Activated T-cell treated with anti-CD3 and anti-CD28 coated beads, Interleukin-2, amount 50 U/mL, for 24 hours (primary cell): Measurements from ENCODE around the gene HBS1L.
"Not testable (repeated sequence)": the region's sequence is repeated elsewhere in the genome, so short reads cannot be mapped to it uniquely, and the experiment has no call there.

Experiments
- DNase-seq: peaks from one replicate; pipeline ENCODE4 v3.0.0-alpha.2; 2020
- H3K27ac Mint-ChIP-seq: 2 replicates; pipeline ENCODE4 v1.8.0; 2020; ENCODE audit warnings: mild to moderate bottlenecking, mixed read lengths
- H3K27me3 Mint-ChIP-seq: 2 replicates; pipeline ENCODE4 v1.8.0; 2020; ENCODE audit warnings: mixed read lengths
- H3K36me3 Mint-ChIP-seq: 2 replicates; pipeline ENCODE4 v1.8.0; 2020; ENCODE audit warnings: low read depth, mixed read lengths
- H3K4me1 Mint-ChIP-seq: 2 replicates; pipeline ENCODE4 v1.8.0; 2020; ENCODE audit warnings: low read depth, mixed read lengths
- H3K4me3 Mint-ChIP-seq: 2 replicates; pipeline ENCODE4 v1.8.0; 2020; ENCODE audit warnings: mild to moderate bottlenecking, moderate library complexity, mixed read lengths
- H3K9me3 Mint-ChIP-seq: 2 replicates; pipeline ENCODE4 v1.8.0; 2020; ENCODE audit warnings: mixed read lengths

Gene HBS1L

GRCh38 chr6:135064586-135064985 is 10.0 kb upstream of the HBS1L start:
- Mint-ChIP-seq H3K4me1 (peaks cover 16% of the 10 kb centered on the region), H3K9me3 (no peaks in the 10 kb centered on the region), H3K27me3 (no peaks in the 10 kb centered on the region), H3K36me3 (no peaks in the 10 kb centered on the region), H3K27ac (no peak overlapping the region), H3K4me3 (no peak overlapping the region)
- DNase-seq: no peak

GRCh38 chr6:135063926-135064325 is 9.3 kb upstream of the HBS1L start:
- Mint-ChIP-seq H3K4me3 (no peak overlapping the region), H3K9me3 (no peaks in the 10 kb centered on the region), H3K27me3 (no peaks in the 10 kb centered on the region)

GRCh38 chr6:135062735-135063134 is 8.1 kb upstream of the HBS1L start:
- H3K4me1 Mint-ChIP-seq: peaks cover 16% of the 10 kb centered on the region
- H3K4me3 Mint-ChIP-seq: no peak overlapping the region
- DNase-seq: no peak
- no peak overlapping the region for H3K27ac Mint-ChIP-seq
- no peaks in the 10 kb centered on the region for H3K9me3 Mint-ChIP-seq
- no peaks in the 10 kb centered on the region for H3K36me3 Mint-ChIP-seq
- no peaks in the 10 kb centered on the region for H3K27me3 Mint-ChIP-seq

More at GRCh38 chr6:135063926-135064325, 9.3 kb upstream of the HBS1L start:
- Mint-ChIP-seq H3K4me1 (peaks cover 16% of the 10 kb centered on the region), H3K36me3 (no peaks in the 10 kb centered on the region), H3K27ac (no peak overlapping the region)
- no peak for DNase-seq

GRCh38 chr6:135060076-135060475 is 5.5 kb upstream of the HBS1L start:
- DNase-seq: no peak
- Mint-ChIP-seq H3K4me3 (no peak overlapping the region), H3K4me1 (peaks cover 6% of the 10 kb centered on the region), H3K9me3 (no peaks in the 10 kb centered on the region), H3K27ac (no peak overlapping the region), H3K36me3 (peaks cover under 1% of the 10 kb centered on the region), H3K27me3 (no peaks in the 10 kb centered on the region)

GRCh38 chr6:135058299-135058698 is 3.7 kb upstream of the HBS1L start:
- H3K27me3 Mint-ChIP-seq, H3K27ac Mint-ChIP-seq, DNase-seq, H3K4me3 Mint-ChIP-seq, H3K9me3 Mint-ChIP-seq: not testable (repeated sequence)
- H3K4me1 Mint-ChIP-seq: peaks cover 14% of the 10 kb centered on the region
- peaks cover 18% of the 10 kb centered on the region for H3K36me3 Mint-ChIP-seq

GRCh38 chr6:135056632-135057031 is 2.0 kb upstream of the HBS1L start:
- peaks cover 32% of the 10 kb centered on the region for H3K36me3 Mint-ChIP-seq
- H3K4me3 Mint-ChIP-seq: no peak overlapping the region
- H3K27ac Mint-ChIP-seq: no peak overlapping the region
- DNase-seq: no peak
- H3K4me1 Mint-ChIP-seq: peaks cover 29% of the 10 kb centered on the region
- no peaks in the 10 kb centered on the region for H3K27me3 Mint-ChIP-seq
- no peaks in the 10 kb centered on the region for H3K9me3 Mint-ChIP-seq

- no peaks in the 10 kb centered on the region for H3K27me3 Mint-ChIP-seq
- H3K4me3 Mint-ChIP-seq: peak overlapping the region; percentile 97
- peak overlapping the region; percentile 99 for H3K27ac Mint-ChIP-seq
- H3K36me3 Mint-ChIP-seq: peaks cover 45% of the 10 kb centered on the region
- no peak for DNase-seq
- H3K4me1 Mint-ChIP-seq: peaks cover 39% of the 10 kb centered on the region
- H3K9me3 Mint-ChIP-seq: no peaks in the 10 kb centered on the region
These were observed 425 bp downstream of the HBS1L start for GRCh38 chr6:135054226-135054568.

GRCh38 chr6:135053406-135053805 is 1.2 kb downstream of the HBS1L start:
- peaks cover 47% of the 10 kb centered on the region for H3K4me1 Mint-ChIP-seq
- H3K27me3 Mint-ChIP-seq: no peaks in the 10 kb centered on the region
- no peak for DNase-seq
- H3K9me3 Mint-ChIP-seq: no peaks in the 10 kb centered on the region
- H3K36me3 Mint-ChIP-seq: peaks cover 53% of the 10 kb centered on the region
- H3K4me3 Mint-ChIP-seq: peak overlapping the region; percentile 97
- peak overlapping the region; percentile 99 for H3K27ac Mint-ChIP-seq

- Mint-ChIP-seq H3K4me1 (peaks cover 52% of the 10 kb centered on the region), H3K36me3 (peaks cover 58% of the 10 kb centered on the region), H3K9me3 (no peaks in the 10 kb centered on the region), H3K4me3 (peak overlapping the region; percentile 97), H3K27me3 (no peaks in the 10 kb centered on the region), H3K27ac (peak overlapping the region; percentile 99)
- DNase-seq: no peak
These were observed 1.7 kb downstream of the HBS1L start for GRCh38 chr6:135052939-135053338.

- DNase-seq: no peak
- H3K4me1 Mint-ChIP-seq: peaks cover 79% of the 10 kb centered on the region
- H3K27ac Mint-ChIP-seq: peak overlapping the region; percentile 81
- no peaks in the 10 kb centered on the region for H3K9me3 Mint-ChIP-seq
- H3K36me3 Mint-ChIP-seq: peaks cover 79% of the 10 kb centered on the region
- H3K4me3 Mint-ChIP-seq: no peak overlapping the region
- H3K27me3 Mint-ChIP-seq: no peaks in the 10 kb centered on the region
These were observed 5.7 kb downstream of the HBS1L start for GRCh38 chr6:135048915-135049314.

GRCh38 chr6:135047336-135047735 is 7.3 kb downstream of the HBS1L start:
- Mint-ChIP-seq H3K4me1 (peaks cover 79% of the 10 kb centered on the region), H3K27me3 (no peaks in the 10 kb centered on the region), H3K4me3 (no peak overlapping the region), H3K27ac (peak overlapping the region; percentile 18), H3K9me3 (no peaks in the 10 kb centered on the region), H3K36me3 (peaks cover 79% of the 10 kb centered on the region)
- DNase-seq: no peak

- peaks cover 77% of the 10 kb centered on the region for H3K4me1 Mint-ChIP-seq
- H3K4me3 Mint-ChIP-seq: no peak overlapping the region
These were observed 7.7 kb downstream of the HBS1L start for GRCh38 chr6:135046912-135047311.

GRCh38 chr6:135044639-135045038 is 10.0 kb downstream of the HBS1L start:
- Mint-ChIP-seq H3K36me3 (peaks cover 77% of the 10 kb centered on the region), H3K4me3 (no peak overlapping the region), H3K27me3 (no peaks in the 10 kb centered on the region), H3K27ac (peak overlapping the region; percentile 28), H3K9me3 (no peaks in the 10 kb centered on the region), H3K4me1 (peaks cover 75% of the 10 kb centered on the region)
- DNase-seq: no peak

More at GRCh38 chr6:135046912-135047311, 7.7 kb downstream of the HBS1L start:
- H3K27me3 Mint-ChIP-seq: no peaks in the 10 kb centered on the region
- no peak for DNase-seq
- H3K9me3 Mint-ChIP-seq: no peaks in the 10 kb centered on the region
- H3K27ac Mint-ChIP-seq: peak overlapping the region; percentile 18
- H3K36me3 Mint-ChIP-seq: peaks cover 77% of the 10 kb centered on the region

- Mint-ChIP-seq H3K9me3 (no peaks in the 10 kb centered on the region), H3K36me3 (peaks cover 78% of the 10 kb centered on the region), H3K27ac (no peak overlapping the region), H3K27me3 (no peaks in the 10 kb centered on the region), H3K4me3 (no peak overlapping the region), H3K4me1 (peaks cover 75% of the 10 kb centered on the region)
- no peak for DNase-seq
These were observed 10.8 kb downstream of the HBS1L start for GRCh38 chr6:135043846-135044245.

- no peaks in the 10 kb centered on the region for H3K9me3 Mint-ChIP-seq
- peaks cover 71% of the 10 kb centered on the region for H3K4me1 Mint-ChIP-seq
- H3K27ac Mint-ChIP-seq: no peak overlapping the region
- peaks cover 77% of the 10 kb centered on the region for H3K36me3 Mint-ChIP-seq
- H3K27me3 Mint-ChIP-seq: no peaks in the 10 kb centered on the region
- no peak overlapping the region for H3K4me3 Mint-ChIP-seq
- DNase-seq: no peak
These were observed 11.3 kb downstream of the HBS1L start for GRCh38 chr6:135043364-135043763.

- peaks cover 78% of the 10 kb centered on the region for H3K36me3 Mint-ChIP-seq
- DNase-seq: no peak
- no peak overlapping the region for H3K4me3 Mint-ChIP-seq
- H3K9me3 Mint-ChIP-seq: no peaks in the 10 kb centered on the region
- no peaks in the 10 kb centered on the region for H3K27me3 Mint-ChIP-seq
- H3K4me1 Mint-ChIP-seq: peaks cover 50% of the 10 kb centered on the region
- no peak overlapping the region for H3K27ac Mint-ChIP-seq
These were observed 16.3 kb downstream of the HBS1L start for GRCh38 chr6:135038335-135038734.
